ENCODE results near the gene C17orf114.

The C17orf114 gene

DNA sequence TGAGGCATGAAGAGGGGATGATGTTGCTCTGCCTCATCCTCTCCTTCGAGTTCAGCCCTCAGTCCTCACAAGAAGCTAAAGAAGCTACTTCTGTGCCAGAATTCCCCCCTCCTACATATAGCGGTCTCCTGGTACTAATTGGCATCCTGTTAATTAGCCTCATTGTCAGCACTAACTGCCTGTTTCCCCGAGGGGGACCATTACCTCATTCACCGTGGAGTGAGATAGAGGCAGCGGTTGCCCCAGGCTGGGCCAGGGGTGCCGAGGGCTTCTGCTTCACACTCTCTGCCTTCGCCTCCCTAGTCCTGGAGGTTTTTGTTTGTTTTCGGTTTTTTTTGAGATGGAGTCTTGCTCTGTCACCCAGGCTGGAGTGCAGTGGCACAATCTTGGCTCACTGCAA is 25.3 kb upstream of the C17orf114 start:
- H3K36me3 ChIP-seq, result no peaks in the 10 kb centered on the region
- H3K27me3 ChIP-seq, result no peaks in the 10 kb centered on the region
- TF ChIP-seq CTCF (IDR thresholded peaks at IDR 0.05; ENCODE audit: low read depth, low read length), result no peak
- H3K9me3 ChIP-seq, result no peaks in the 10 kb centered on the region
- no peak for DNase-seq
- H3K4me1 ChIP-seq, result no peaks in the 10 kb centered on the region
- no peak overlapping the region for H3K4me3 ChIP-seq (ENCODE audit: low read depth, low read length)

GRCh38 chr17:4823373-4824089 is 21.4 kb upstream of the C17orf114 start:
- TF ChIP-seq CTCF (IDR thresholded peaks at IDR 0.05; ENCODE audit: low read depth, low read length), result no peak
- H3K27me3 ChIP-seq, result no peaks in the 10 kb centered on the region
- H3K36me3 ChIP-seq, result no peaks in the 10 kb centered on the region
- H3K9me3 ChIP-seq, result no peaks in the 10 kb centered on the region
- no peak overlapping the region for H3K4me3 ChIP-seq (ENCODE audit: low read depth, low read length)
- no peak for DNase-seq
- no peaks in the 10 kb centered on the region for H3K4me1 ChIP-seq

DNA sequence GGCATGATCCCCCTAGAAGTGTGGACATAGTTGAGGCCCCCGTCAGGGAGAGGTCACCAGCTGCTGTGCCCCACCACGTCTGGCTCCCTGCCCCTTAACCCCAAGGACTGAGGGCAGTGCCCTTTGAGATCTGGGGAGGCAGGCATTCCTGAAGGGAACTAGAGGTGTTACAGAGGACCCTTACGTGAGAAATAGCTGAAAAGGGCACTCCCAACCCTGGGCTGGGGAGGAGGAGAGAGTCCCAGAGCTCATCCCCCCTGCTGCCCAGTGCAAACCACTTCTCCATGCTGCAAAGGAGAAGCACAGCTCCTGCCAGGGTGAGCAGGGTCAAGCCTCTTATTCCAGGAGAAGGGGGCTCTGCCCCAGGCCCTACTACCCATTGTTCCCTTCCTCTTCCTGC is 20.7 kb upstream of the C17orf114 start:
- Histone ChIP-seq H3K9me3 (no peaks in the 10 kb centered on the region), H3K36me3 (no peaks in the 10 kb centered on the region), H3K4me1 (no peaks in the 10 kb centered on the region), H3K4me3 (ENCODE audit: low read depth, low read length) (no peak overlapping the region), H3K27me3 (no peaks in the 10 kb centered on the region)
- TF ChIP-seq CTCF (IDR thresholded peaks at IDR 0.05; ENCODE audit: low read depth, low read length), result no peak
- DNase-seq, result no peak

DNA sequence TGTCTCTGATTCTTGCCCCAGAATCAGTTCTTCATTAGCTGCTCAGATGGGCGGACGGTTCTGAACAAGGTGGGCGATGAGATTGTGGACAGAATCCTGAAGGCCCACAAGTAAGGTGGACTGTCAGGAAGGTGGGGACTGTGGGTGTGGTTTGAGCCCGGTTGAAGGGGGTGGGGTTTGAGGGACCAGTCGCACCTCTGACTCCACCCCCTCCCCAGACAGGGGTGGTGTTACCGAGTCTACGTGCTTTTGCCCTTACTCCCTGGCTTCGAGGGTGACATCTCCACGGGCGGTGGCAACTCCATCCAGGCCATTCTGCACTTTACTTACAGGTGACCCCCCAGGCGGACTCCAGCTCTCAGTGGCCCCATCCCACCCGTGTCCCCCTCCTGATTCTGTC is 16.1 kb upstream of the C17orf114 start:
- Histone ChIP-seq H3K4me1 (no peaks in the 10 kb centered on the region), H3K9me3 (no peaks in the 10 kb centered on the region), H3K4me3 (ENCODE audit: low read depth, low read length) (no peak overlapping the region), H3K27me3 (no peaks in the 10 kb centered on the region), H3K36me3 (no peaks in the 10 kb centered on the region)
- TF ChIP-seq CTCF (IDR thresholded peaks at IDR 0.05; ENCODE audit: low read depth, low read length), result no peak
- no peak for DNase-seq

GRCh38 chr17:4816826-4817225 is 14.7 kb upstream of the C17orf114 start:
- H3K27me3 ChIP-seq, result no peaks in the 10 kb centered on the region
- DNase-seq, result no peak
- H3K4me1 ChIP-seq, result no peaks in the 10 kb centered on the region
- H3K4me3 ChIP-seq (ENCODE audit: low read depth, low read length), result no peak overlapping the region
- TF ChIP-seq CTCF (IDR thresholded peaks at IDR 0.05; ENCODE audit: low read depth, low read length), result no peak
- H3K9me3 ChIP-seq, result no peaks in the 10 kb centered on the region
- H3K36me3 ChIP-seq, result no peaks in the 10 kb centered on the region

DNA sequence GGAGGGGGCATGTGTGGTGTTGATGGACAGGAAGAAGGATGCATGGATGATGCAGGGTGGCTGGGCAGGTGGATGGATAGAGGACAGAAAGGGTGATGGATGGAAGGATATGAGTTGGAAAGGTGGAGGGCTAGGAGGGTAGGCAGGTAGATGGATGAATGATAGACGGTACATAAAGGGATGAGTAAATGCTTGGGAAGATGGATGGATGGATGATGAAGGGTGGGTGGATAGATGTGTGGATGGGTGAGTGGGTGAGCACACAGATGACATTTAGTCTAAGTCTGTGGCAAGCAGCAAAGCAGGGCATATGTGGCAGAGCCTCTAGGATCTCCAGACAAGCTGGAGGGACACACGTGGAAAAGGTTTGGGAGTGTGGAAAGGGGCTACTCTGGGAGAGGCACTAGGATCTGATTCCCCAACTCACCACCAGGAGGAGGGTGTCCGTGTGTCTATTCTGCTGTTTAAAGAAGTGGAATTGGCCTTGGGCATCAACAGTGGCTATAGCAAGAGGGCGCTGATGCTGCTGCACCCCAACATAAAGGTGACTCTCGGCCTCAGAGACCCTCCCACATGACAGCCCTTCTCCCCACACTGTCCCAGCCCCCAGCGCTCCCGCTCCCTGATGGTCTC is 13.0 kb upstream of the C17orf114 start:
- no peak for DNase-seq
- Histone ChIP-seq H3K4me1 (no peaks in the 10 kb centered on the region), H3K27me3 (no peaks in the 10 kb centered on the region), H3K4me3 (ENCODE audit: low read depth, low read length) (no peak overlapping the region), H3K9me3 (no peaks in the 10 kb centered on the region), H3K36me3 (no peaks in the 10 kb centered on the region)
- TF ChIP-seq CTCF (IDR thresholded peaks at IDR 0.05; ENCODE audit: low read depth, low read length), result 0 out of 2 replicates have a peak, but pooled peaks have one; percentile 19

Data from BE2C (cell line).